Activated CD8-positive, alpha-beta memory T cell treated with anti-CD3 and anti-CD28 coated beads, Interleukin-2, amount 10 ng/mL, durations not matched to agents 7 days and 5 days (primary cell): Measurements from ENCODE around the gene LPO. TPM values are rescaled to one million over a fixed set of nuclear protein-coding genes. Genes with fewer than 3 reads are reported as not detected.

Source experiments
- ATAC-seq: fragments of 150-1000 bp; cut with Tn5 transposase; one replicate; pipeline ENCODE4 v1.10.0; 2021; ENCODE audit warnings: moderate library complexity
- CTCF ChIA-PET: fragments of 350-600 bp; sonication (Branson Sonifier 250); formaldehyde crosslinking; loops from one replicate; lab custom pipeline; 2021; ENCODE audit warnings: antibody characterized with exemption; lab: Charles Lee
- DNase-seq: peaks from one replicate; pipeline ENCODE4 v3.0.0-alpha.2; 2020
- H3K27ac Mint-ChIP-seq: one replicate; pipeline ENCODE4 v1.8.0; 2021; ENCODE audit warnings: mild to moderate bottlenecking, mixed read lengths
- H3K27me3 Mint-ChIP-seq: one replicate; pipeline ENCODE4 v1.8.0; 2021; ENCODE audit warnings: mixed read lengths
- H3K36me3 Mint-ChIP-seq: one replicate; pipeline ENCODE4 v1.8.0; 2021; ENCODE audit warnings: mild to moderate bottlenecking, mixed read lengths
- H3K4me1 Mint-ChIP-seq: one replicate; pipeline ENCODE4 v1.8.0; 2021; ENCODE audit warnings: mixed read lengths
- H3K4me3 Mint-ChIP-seq: one replicate; pipeline ENCODE4 v1.8.0; 2021; ENCODE audit warnings: mild to moderate bottlenecking, moderate library complexity, mixed read lengths
- H3K9me3 Mint-ChIP-seq: one replicate; pipeline ENCODE4 v1.8.0; 2022; ENCODE audit warnings: low read depth, mixed read lengths
- total RNA-seq, 2 experiments: library from RNA; stranded (reverse); gene quantifications; one replicate each; pipeline ENCODE4 v1.2.3, GENCODE V29; 2021

LPO gene
- total RNA-seq, 2 experiments from 2014 or later: not detected

- no peaks in the 10 kb centered on the region for H3K9me3 Mint-ChIP-seq
- CTCF ChIA-PET: interaction anchor here (1.0 kb wide), 1 partner anchor 26 kb away, joined by 3 read pairs; no protein-coding TSS in a partner anchor
- H3K27ac Mint-ChIP-seq: no peak overlapping the region
- H3K4me1 Mint-ChIP-seq: no peaks in the 10 kb centered on the region
- ATAC-seq (no peak), DNase-seq (peak; percentile 7)
- no peaks in the 10 kb centered on the region for H3K36me3 Mint-ChIP-seq
- H3K4me3 Mint-ChIP-seq: no peak overlapping the region
- H3K27me3 Mint-ChIP-seq: peaks cover 52% of the 10 kb centered on the region
Observed at GRCh38 chr17:58291246-58291645, 52.9 kb downstream of the LPO start.

- Mint-ChIP-seq H3K36me3 (no peaks in the 10 kb centered on the region), H3K4me3 (no peak overlapping the region), H3K4me1 (no peaks in the 10 kb centered on the region), H3K27me3 (peaks cover 54% of the 10 kb centered on the region), H3K9me3 (no peaks in the 10 kb centered on the region), H3K27ac (no peak overlapping the region)
- CTCF ChIA-PET: no interaction called here
- ATAC-seq (no peak), DNase-seq (no peak)
Observed at GRCh38 chr17:58294034-58294433, 55.6 kb downstream of the LPO start.

- H3K4me3 Mint-ChIP-seq: no peak overlapping the region
- H3K27ac Mint-ChIP-seq: no peak overlapping the region
- CTCF ChIA-PET: interaction anchor here (1.0 kb wide), 1 partner anchor 117 kb away, joined by 3 read pairs; the partner anchor contains the start of gene RNF43
- peaks cover 16% of the 10 kb centered on the region for H3K27me3 Mint-ChIP-seq
- no peak for ATAC-seq
- no peaks in the 10 kb centered on the region for H3K36me3 Mint-ChIP-seq
- no peaks in the 10 kb centered on the region for H3K9me3 Mint-ChIP-seq
- DNase-seq: peak; percentile 14
- peaks cover 2% of the 10 kb centered on the region for H3K4me1 Mint-ChIP-seq
Observed at GRCh38 chr17:58300336-58300735, 62.0 kb downstream of the LPO start.

GRCh38 chr17:58301504-58302150 lies 63.2 kb downstream of the LPO start:
- Mint-ChIP-seq H3K4me1 (peaks cover 2% of the 10 kb centered on the region), H3K27ac (no peak overlapping the region), H3K36me3 (no peaks in the 10 kb centered on the region), H3K27me3 (peaks cover 13% of the 10 kb centered on the region), H3K4me3 (no peak overlapping the region), H3K9me3 (no peaks in the 10 kb centered on the region)
- CTCF ChIA-PET: interaction anchor here (0.5 to 6.4 kb wide), 5 partner anchors 14 to 121 kb away, joined by 3 to 50 read pairs (median 5); no protein-coding TSS in a partner anchor
- peak; percentile 31 for DNase-seq
- ATAC-seq: no peak

GRCh38 chr17:58302171-58302918 lies 64.0 kb downstream of the LPO start:
- H3K4me1 Mint-ChIP-seq: peaks cover 2% of the 10 kb centered on the region
- no peak for ATAC-seq
- H3K9me3 Mint-ChIP-seq: no peaks in the 10 kb centered on the region
- H3K27ac Mint-ChIP-seq: no peak overlapping the region
- H3K36me3 Mint-ChIP-seq: no peaks in the 10 kb centered on the region
- CTCF ChIA-PET: interaction anchor here (1.0 to 6.4 kb wide), 5 partner anchors 13 to 113 kb away, joined by 3 to 50 read pairs (median 5); no protein-coding TSS in a partner anchor
- H3K4me3 Mint-ChIP-seq: no peak overlapping the region
- peak; percentile 38 for DNase-seq
- H3K27me3 Mint-ChIP-seq: peaks cover 12% of the 10 kb centered on the region

- ATAC-seq (no peak), DNase-seq (peak; percentile 19)
- H3K4me3 Mint-ChIP-seq: no peak overlapping the region
- H3K9me3 Mint-ChIP-seq: no peaks in the 10 kb centered on the region
- H3K27ac Mint-ChIP-seq: no peak overlapping the region
- peaks cover 7% of the 10 kb centered on the region for H3K27me3 Mint-ChIP-seq
- H3K36me3 Mint-ChIP-seq: no peaks in the 10 kb centered on the region
- CTCF ChIA-PET: interaction anchor here (0.9 to 6.4 kb wide), 12 partner anchors 12 to 185 kb away, joined by 3 to 50 read pairs (median 7); partner anchors contain the start of genes RNF43 and SUPT4H1
- H3K4me1 Mint-ChIP-seq: peaks cover 2% of the 10 kb centered on the region
Observed at GRCh38 chr17:58302919-58303585, 64.7 kb downstream of the LPO start.

GRCh38 chr17:58303971-58304749 lies 65.8 kb downstream of the LPO start:
- Mint-ChIP-seq H3K36me3 (no peaks in the 10 kb centered on the region), H3K27me3 (peaks cover 3% of the 10 kb centered on the region), H3K27ac (no peak overlapping the region), H3K4me1 (peaks cover 2% of the 10 kb centered on the region), H3K4me3 (no peak overlapping the region), H3K9me3 (no peaks in the 10 kb centered on the region)
- DNase-seq (peak; percentile 72), ATAC-seq (peak; percentile 76)
- CTCF ChIA-PET: interaction anchor here (0.7 to 6.4 kb wide), 19 partner anchors 11 to 223 kb away, joined by 3 to 50 read pairs (median 4); partner anchors contain the start of genes RNF43 and SUPT4H1

- Mint-ChIP-seq H3K9me3 (no peaks in the 10 kb centered on the region), H3K4me3 (no peak overlapping the region), H3K27me3 (peaks cover under 1% of the 10 kb centered on the region), H3K27ac (no peak overlapping the region), H3K4me1 (peaks cover 2% of the 10 kb centered on the region), H3K36me3 (no peaks in the 10 kb centered on the region)
- CTCF ChIA-PET: interaction anchor here (0.9 to 6.4 kb wide), 12 partner anchors 11 to 223 kb away, joined by 3 to 50 read pairs (median 8); partner anchors contain the start of genes RNF43 and SUPT4H1
- DNase-seq (peak; percentile 38), ATAC-seq (no peak)
Observed at GRCh38 chr17:58304750-58305486, 66.5 kb downstream of the LPO start.

- Mint-ChIP-seq H3K27ac (no peak overlapping the region), H3K4me3 (no peak overlapping the region), H3K36me3 (no peaks in the 10 kb centered on the region), H3K27me3 (no peaks in the 10 kb centered on the region), H3K4me1 (peaks cover 2% of the 10 kb centered on the region), H3K9me3 (no peaks in the 10 kb centered on the region)
- ATAC-seq: no peak
- CTCF ChIA-PET: interaction anchor here (2.2 to 6.4 kb wide), 3 partner anchors 10 to 115 kb away, joined by 8 to 50 read pairs (median 14); no protein-coding TSS in a partner anchor
- DNase-seq: peak; percentile 22
Observed at GRCh38 chr17:58305626-58306025, 67.2 kb downstream of the LPO start.

GRCh38 chr17:58306131-58306951 lies 68.0 kb downstream of the LPO start:
- Mint-ChIP-seq H3K4me1 (no peaks in the 10 kb centered on the region), H3K9me3 (no peaks in the 10 kb centered on the region), H3K36me3 (no peaks in the 10 kb centered on the region), H3K4me3 (no peak overlapping the region), H3K27ac (no peak overlapping the region), H3K27me3 (no peaks in the 10 kb centered on the region)
- CTCF ChIA-PET: interaction anchor here (6.4 kb wide), 1 partner anchor 9 kb away, joined by 50 read pairs; no protein-coding TSS in a partner anchor
- no peak for ATAC-seq
- peak; percentile 35 for DNase-seq

GRCh38 chr17:58307468-58308172 lies 69.2 kb downstream of the LPO start:
- peak; percentile 37 for DNase-seq
- no peaks in the 10 kb centered on the region for H3K4me1 Mint-ChIP-seq
- H3K27ac Mint-ChIP-seq: no peak overlapping the region
- no peaks in the 10 kb centered on the region for H3K27me3 Mint-ChIP-seq
- CTCF ChIA-PET: interaction anchor here (0.7 to 6.4 kb wide), 5 partner anchors 8 to 140 kb away, joined by 3 to 50 read pairs (median 5); partner anchors contain the start of gene RNF43
- H3K4me3 Mint-ChIP-seq: no peak overlapping the region
- ATAC-seq: no peak
- H3K36me3 Mint-ChIP-seq: no peaks in the 10 kb centered on the region
- H3K9me3 Mint-ChIP-seq: no peaks in the 10 kb centered on the region
